CMK (cell line): ENCODE measurements around the gene ZMYM1.
"Not testable (repeated sequence)": the region's sequence is repeated elsewhere in the genome, so short reads cannot be mapped to it uniquely, and the experiment has no call there.

ENCODE experiments used
- DNase-seq: peaks from one replicate; pipeline ENCODE4 v3.0.0-alpha.2; 2010; ENCODE audit warnings: low read depth

ZMYM1 gene

DNA sequence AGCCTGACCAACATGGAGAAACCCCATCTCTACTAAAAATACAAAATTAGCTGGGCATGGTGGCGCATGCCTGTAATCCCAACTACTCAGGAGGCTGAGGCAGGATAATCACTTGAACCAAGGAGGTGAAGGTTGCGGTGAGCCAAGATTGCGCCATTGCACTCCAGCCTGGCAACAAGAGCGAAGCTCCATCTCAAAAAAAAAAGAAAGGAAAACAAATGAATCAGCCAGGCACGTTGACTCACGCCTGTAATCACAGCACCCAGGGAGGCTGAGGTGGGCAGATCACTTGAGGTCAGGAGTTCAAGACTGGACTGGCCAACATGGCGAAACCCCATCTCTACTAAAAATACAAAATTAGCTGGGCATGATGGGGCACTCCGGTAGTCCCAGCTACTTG lies 2.8 kb upstream of the ZMYM1 start:
- not testable (repeated sequence) for DNase-seq

DNA sequence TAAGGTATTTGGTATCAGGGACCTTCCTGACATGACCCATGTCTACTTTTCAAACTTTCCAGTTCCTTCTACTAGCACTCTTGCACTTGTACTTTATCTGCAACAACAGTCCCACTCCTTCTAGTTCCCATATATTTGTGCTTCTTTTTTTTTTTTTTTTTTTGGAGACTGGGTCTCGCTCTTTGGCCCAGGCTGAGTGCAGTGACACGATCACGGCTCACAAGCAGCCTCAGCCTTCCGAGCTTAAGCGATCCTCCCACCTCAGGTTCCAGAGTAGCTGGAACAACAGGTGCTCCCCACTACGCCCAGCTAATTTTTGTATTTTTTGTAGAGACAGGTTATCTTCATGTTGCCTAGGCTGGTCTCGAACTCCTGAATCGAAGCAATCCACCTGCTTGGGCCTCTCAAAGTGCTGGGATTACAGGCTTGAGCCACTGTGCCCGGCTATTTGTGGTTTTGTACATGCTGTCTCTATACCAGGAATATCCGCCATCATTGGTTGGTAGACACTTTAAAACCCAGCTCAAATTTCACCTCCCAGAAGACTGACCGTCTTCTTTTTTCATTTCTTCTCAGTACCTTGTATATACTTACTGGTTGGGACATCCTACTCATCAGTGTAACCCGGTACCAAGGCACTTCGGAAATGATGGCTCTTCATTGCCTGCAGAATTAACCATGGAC lies 1.1 kb downstream of the ZMYM1 start:
- no peak for DNase-seq

GRCh38 chr1:35085421-35085820 lies 6.2 kb downstream of the ZMYM1 start:
- no peak for DNase-seq

DNA sequence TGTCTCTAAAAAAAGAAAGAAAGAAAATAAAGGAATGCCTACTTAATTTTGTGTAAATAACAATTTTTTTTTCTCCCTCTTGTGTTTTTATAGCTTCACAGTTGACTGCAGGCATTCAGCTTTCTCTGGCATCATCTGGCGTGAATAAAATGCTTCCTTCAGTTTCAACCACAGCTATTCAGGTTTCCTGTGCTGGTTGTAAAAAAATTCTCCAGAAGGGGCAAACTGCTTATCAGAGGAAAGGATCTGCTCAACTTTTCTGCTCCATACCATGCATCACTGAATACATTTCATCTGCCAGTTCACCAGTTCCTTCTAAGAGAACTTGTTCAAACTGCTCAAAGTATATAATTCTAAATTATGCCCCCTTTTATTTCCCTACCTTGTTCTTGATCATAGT lies 18.0 kb downstream of the ZMYM1 start:
- DNase-seq, result peak; percentile 8

- no peak for DNase-seq
Observed at GRCh38 chr1:35111106-35111505, 31.9 kb downstream of the ZMYM1 start.

DNA sequence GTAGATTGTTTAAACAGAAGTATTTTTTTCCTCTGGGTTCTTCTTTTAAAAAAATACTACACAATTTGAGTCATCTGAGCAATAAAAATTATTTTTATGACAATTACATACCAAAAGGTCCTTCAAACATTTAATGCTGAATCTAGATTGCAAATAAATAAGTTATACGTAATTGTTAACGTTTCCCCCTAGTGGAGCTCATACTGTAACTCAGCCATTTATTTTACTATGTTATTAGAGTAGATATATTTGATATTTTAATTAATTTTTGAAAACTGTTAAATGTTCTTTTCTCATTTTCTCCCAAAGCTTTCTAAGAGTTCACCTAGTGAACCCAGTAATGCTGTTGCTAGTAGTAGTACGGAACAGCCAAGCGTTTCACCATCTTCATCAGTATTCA lies 33.5 kb downstream of the ZMYM1 start:
- no peak for DNase-seq

DNA sequence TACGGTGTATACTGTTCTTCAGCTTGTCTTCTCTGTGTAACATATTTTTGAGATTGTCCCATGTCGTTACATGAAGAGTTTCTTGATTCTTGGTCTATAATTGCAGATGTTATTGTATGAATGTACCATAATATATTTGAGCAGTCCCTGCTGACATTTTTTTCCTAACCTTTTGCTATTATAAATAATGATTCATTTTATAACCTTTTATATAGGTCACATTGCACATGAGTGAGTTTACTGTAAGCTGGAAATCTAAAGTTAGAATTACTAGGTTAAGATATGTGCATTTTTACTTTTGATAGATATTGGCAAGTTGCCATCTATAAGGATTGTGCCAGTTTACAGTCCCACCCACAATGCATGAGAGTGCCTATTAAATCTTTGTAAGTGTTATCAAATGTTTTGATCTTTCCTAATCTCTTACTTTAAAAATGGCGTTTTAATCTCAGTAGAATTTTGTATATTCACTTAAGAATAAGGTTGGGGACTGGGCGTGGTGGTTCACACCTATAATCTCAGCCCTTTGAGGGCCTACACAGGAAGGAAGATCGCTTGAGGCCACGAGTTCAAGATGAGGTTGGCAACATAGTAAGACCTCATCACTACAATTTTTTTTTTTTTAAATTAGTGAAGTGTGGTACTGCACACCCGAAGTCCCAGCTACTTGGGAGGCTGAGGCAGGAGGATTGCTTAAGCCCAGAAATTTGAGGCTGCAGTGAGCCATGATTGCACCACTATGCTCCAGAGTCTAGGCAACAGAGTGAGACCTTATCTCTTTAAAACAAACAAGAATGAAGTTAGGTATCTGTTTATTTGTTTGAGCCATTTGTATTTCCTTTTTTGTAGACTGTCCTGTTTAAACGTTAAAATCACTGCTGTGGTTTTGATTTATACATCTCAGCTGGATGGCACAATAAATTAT lies 36.5 kb downstream of the ZMYM1 start:
- no peak for DNase-seq

DNA sequence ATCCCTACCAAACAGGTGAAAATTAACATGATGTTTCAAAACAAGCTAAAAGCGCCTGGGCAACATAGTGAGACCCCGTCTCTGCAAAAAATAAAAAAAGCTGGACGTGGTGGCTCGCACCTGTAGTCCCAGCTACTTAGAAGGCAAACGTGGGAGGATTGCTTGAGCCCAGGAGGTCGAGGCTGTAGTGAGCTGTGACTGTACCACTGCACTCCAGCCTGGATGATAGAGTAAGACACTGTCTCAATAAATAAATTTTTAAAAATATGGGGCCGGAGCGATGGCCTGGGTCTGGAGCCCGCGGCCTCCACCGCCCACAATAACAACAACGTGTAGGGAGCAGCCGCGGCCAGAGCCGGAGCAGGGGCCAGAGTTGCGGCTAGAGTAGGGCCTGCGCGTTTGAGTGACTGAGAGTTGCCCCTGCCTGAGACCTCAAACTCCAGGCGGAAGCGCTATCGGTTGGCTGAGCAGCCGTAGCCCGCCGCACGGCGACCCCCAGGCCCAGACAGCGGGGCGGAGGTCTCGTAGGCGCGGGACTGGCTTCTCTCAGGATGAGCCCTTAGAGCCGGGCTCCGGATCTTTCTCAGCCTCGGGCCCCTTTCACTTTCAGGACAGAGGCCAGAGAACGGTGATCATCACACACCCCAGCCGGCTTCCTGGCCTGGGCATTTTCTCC lies 41.4 kb downstream of the ZMYM1 start:
- no peak for DNase-seq

DNA sequence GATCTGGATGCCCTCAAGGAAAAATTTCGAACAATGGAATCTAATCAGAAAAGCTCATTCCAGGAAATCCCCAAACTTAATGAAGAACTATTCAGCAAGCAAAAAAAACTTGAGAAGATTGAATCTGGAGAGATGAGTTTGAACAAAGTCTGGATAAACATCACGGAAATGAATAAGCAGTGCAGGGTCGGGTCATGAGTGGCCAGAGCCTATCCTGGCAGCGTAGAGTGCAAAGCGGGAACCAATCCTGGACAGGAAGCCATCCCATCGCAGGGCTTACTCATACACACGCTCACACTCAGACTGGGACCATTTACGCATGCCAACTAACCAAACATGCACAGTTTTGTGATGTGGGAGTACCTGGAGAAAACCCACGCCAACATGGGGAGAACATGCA lies 43.1 kb downstream of the ZMYM1 start:
- no peak for DNase-seq

DNA sequence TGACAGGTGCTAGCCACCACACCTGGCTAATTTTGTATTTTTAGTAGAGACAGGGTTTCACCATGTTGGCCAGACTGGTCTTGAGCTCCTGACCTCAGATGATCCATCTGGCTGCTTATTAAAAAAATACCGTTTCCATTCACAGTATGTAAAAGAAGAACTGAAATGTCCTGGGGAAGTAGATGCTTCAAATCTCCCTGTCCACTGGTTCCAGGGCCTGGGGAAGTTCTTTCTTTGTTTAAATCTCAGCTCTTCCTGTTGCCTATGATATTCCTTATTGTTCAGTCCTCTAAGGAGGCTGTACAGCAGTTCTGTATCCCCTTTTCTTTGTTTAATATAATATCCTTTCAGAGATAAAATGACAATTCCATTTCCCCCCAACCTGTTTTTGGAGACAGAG lies 47.4 kb downstream of the ZMYM1 start:
- no peak for DNase-seq

DNA sequence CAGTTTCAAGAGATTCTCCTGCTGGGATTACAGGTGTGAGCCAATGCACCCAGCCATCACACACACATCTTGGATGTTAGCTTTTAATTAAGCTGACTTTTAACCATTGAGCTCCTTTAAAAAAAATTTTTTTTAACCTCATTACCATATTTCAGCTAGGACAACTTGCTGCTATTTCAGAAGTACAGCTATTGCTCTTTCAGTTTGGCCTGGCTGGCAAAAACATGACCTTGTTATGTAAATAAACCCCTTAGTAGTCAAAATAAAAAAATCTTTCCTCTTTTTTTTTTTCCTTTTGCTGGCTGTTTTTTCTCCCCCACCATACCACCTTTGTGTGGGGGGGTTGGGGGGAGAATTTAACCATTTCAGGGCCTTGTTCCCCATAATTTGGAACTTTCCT lies 49.9 kb downstream of the ZMYM1 start:
- DNase-seq, result no peak

DNA sequence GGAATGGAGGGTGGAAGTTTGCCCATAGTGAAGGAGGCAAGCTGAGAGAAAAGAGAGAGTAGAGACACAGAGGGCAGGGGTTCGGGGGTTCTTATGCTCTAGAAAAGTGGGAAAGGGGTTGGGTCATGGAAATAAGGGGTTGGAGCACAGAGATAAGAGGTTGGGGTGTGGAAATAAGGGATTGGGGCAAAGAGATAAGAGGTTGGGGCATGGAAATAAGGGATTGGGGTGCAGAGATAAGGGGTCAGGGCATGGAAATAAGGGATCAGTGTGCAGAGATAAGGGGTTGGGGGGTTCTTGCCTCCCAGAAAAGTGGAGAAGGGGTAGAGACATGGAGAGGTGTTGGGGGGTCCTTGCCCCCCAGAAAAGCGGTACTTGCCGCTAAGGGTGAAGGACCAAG lies 57.6 kb downstream of the ZMYM1 start:
- DNase-seq, result no peak

- not testable (repeated sequence) for DNase-seq
Observed at GRCh38 chr1:35137590-35137989, 58.4 kb downstream of the ZMYM1 start.

DNA sequence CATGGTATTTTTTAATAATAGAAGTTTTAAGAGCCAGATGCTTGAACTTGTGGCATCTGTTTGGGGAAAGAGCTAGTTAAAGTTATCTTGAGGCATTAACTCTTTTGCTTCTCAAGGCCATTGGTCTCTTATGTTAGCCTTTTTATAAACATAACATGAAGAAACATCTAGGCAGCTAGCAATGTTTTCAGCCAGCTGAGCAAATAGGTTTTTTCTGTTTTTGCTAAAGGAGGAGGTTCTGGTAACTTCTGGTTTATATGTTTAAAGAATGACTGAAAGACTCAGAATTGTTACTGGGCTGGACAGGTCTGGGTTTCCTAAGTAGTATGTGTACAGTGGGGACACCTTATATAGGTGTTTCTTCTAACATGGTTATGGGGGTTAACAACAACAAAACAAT lies 63.1 kb downstream of the ZMYM1 start:
- DNase-seq, result not testable (repeated sequence)

GRCh38 chr1:35142728-35143127 lies 63.5 kb downstream of the ZMYM1 start:
- not testable (repeated sequence) for DNase-seq

DNA sequence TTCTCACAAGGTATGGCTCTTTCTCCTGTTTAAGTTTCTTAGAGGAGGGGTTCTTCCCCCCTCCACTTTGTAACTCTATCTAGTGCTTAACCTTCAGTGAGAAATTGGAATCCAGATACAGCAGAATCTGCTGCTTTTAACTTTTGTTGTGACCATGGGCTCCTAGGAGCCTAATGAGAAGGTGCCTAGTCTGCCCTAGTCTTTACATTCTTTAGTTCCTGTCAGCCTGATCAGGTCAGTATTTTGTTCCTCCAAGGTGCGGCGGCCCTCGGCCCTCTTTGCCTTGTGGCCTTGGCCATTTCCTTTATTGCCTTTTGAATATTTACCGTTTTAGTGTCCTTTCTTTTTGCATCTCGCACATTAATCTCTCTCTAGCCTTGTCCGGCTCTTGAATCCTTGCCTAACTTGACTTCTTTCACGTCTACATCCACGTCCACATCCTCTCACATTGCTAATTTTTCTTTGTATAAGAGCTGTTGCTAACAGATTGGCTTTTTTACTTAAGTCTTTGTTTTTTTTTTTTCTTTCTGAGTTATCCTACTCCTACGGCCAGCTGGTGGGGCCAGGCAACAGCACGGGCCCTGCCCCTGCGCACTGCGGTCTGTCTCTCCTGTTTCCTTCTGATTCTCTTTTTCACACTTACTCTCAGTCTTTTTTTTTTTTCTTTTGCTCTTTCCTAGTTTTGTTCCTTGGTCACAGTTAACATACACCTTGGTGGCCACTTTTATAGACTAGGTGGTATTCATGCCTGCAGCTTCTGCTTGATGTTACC lies 64.7 kb downstream of the ZMYM1 start:
- no peak for DNase-seq

GRCh38 chr1:35145892-35146549 lies 66.8 kb downstream of the ZMYM1 start:
- DNase-seq, result not testable (repeated sequence)

- DNase-seq, result no peak
Observed at GRCh38 chr1:35151220-35151619, 72.0 kb downstream of the ZMYM1 start.

GRCh38 chr1:35164893-35165292 lies 85.7 kb downstream of the ZMYM1 start:
- DNase-seq, result no peak
